VCaP (cell line): ENCODE results near the gene CAPN3.

Source experiments
- H3K27ac ChIP-seq: fragments of 450-650 bp; 2 replicates; pipeline ENCODE4 v1.5.1; 2017
- CTCF ChIP-seq: fragments of 450-650 bp; conservative IDR thresholded peaks from 2 replicates; pipeline ENCODE4 v1.5.1; 2017; ENCODE audit warnings: mild to moderate bottlenecking, moderate library complexity

The CAPN3 gene

DNA sequence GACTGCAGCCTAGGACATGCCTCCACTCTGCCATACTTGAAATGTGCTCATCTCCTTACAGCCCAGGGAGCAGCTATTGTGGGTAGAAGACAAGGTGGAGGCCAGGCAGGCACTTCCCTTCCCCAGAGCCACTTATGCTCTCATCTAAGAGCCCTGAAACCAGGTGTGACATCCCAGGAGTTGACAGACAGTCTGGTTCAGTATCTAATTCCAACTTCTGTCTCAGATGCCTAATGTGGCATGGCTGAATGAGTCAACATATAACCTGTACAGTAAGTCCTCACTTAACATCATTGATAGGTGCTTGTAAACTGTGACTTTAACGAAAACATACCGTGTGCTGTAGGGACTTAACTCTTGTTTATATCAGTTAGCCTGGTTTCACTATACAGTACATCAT is 1.2 kb upstream of the CAPN3 start:
- no peak overlapping the region for H3K27ac ChIP-seq
- TF ChIP-seq CTCF, result no peak

DNA sequence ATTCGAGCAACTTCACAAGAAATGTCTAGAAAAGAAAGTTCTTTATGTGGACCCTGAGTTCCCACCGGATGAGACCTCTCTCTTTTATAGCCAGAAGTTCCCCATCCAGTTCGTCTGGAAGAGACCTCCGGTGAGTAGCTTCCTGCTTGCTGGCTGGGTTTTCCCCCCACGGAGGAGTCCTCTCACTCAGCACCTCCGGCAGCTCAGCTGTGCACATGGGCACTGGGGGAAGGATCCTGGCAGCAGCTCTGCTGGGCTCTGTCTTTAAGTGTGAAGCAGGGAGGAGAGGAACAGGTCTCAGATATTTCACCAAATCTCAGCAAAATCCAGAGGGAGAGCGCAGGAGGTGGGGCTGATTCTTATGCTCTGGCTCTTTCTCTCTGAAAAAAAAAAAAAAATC is 684 bp downstream of the CAPN3 start:
- H3K27ac ChIP-seq, result no peak overlapping the region
- TF ChIP-seq CTCF, result no peak

GRCh38 chr15:42360535-42361112 is 1.3 kb downstream of the CAPN3 start:
- no peak for TF ChIP-seq CTCF
- H3K27ac ChIP-seq, result no peak overlapping the region

GRCh38 chr15:42363487-42363886 is 4.2 kb downstream of the CAPN3 start:
- no peak overlapping the region for H3K27ac ChIP-seq
- no peak for TF ChIP-seq CTCF

- no peak overlapping the region for H3K27ac ChIP-seq
- TF ChIP-seq CTCF, result no peak
Observed at GRCh38 chr15:42363942-42364341, 4.6 kb downstream of the CAPN3 start.

GRCh38 chr15:42364529-42364928 is 5.2 kb downstream of the CAPN3 start:
- TF ChIP-seq CTCF, result no peak
- no peak overlapping the region for H3K27ac ChIP-seq

- H3K27ac ChIP-seq, result no peak overlapping the region
- no peak for TF ChIP-seq CTCF
Observed at GRCh38 chr15:42365921-42366550, 6.7 kb downstream of the CAPN3 start.
